Measurements from ENCODE around the gene SLAMF9. TPM values are rescaled to one million over a fixed set of nuclear protein-coding genes. Genes with fewer than 3 reads are reported as not detected.
A peak's percentile ranks its signal among the peaks of the same experiment; 100 is the strongest.

The SLAMF9 gene
- total and polyA plus RNA-seq, 4 donors, result 0.25 to 0.68 (median 0.64) TPM; not detected in 1

DNA sequence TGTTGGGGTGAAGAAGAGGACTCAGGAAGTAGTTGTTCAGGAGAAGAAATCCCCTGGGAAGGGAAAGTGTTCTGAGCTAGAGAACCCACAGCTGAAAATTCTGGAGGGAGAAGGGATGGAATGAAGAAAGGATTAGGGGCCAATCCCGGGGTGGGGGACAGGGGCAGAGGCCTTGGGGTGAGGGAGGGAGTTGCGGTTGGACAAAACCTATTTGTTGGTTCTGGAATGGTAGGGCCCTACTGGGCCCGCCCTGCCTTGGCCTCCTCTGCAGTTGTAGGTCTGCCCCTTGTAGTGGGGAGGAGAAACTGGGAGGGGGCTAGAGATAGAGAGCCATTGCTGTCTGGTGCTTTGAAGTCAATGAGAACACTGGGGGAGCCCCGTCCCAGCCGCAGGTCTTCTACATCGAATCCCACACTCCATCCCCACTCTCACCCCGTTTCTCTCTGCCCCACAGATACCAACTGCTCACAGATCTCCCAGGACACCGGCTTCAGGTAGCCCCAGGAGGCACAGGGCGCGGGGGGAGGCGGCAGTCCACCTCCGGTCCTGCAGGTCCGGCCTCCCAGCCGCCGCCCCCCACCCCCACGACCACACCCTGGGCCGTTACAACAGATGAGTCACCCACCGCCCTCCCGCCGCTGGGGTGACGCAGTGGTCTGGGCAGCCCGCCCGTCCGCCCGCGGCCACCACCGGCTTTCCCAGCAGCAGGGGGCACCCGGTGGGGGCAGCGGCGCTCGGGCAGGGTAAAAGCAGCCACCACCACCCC lies 29.8 kb downstream of the SLAMF9 start:
- Histone ChIP-seq H3K27me3 (ENCODE audit: control insufficient read depth in 4 of 4, insufficient read depth in 4 of 4, low read length in 3 of 4) (no peaks in the 10 kb centered on the region), H3K4me1 (ENCODE audit: control insufficient read depth in 4 of 4, insufficient read depth in 4 of 4, low read length in 3 of 4) (peaks cover 12 to 37% (median 23%) of the 10 kb centered on the region in 4 donors), H3K4me3 (ENCODE audit: low read depth in 1 of 3, low read length in 3 of 3) (peak overlapping the region; percentile 62 to 92 (median 86)), H3K9me3 (ENCODE audit: control insufficient read depth in 4 of 4, low read length in 3 of 4) (no peaks in the 10 kb centered on the region), H3K9ac (ENCODE audit: low read depth in 1 of 2, low read length in 2 of 2) (peak overlapping the region; percentile 72 to 81), H3K27ac (ENCODE audit: low read depth in 1 of 2, low read length in 2 of 2) (peak overlapping the region; percentile 95 to 97), H3K36me3 (ENCODE audit: control insufficient read depth in 4 of 4, insufficient read depth in 3 of 4, low read depth in 1 of 4, low read length in 3 of 4) (peaks cover 13 to 17% (median 15%) of the 10 kb centered on the region in 4 donors)
- WGBS, result 15% methylated on average over 31 of the region's 31 CpGs
- peak; percentile 58 for DNase-seq (ENCODE audit: low spot score)
- TF ChIP-seq, protein P1, sequence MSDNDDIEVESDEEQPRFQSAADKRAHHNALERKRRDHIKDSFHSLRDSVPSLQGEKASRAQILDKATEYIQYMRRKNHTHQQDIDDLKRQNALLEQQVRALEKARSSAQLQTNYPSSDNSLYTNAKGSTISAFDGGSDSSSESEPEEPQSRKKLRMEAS (IDR thresholded peaks at IDR 0.05), result no peak
- TF ChIP-seq, protein P2, sequence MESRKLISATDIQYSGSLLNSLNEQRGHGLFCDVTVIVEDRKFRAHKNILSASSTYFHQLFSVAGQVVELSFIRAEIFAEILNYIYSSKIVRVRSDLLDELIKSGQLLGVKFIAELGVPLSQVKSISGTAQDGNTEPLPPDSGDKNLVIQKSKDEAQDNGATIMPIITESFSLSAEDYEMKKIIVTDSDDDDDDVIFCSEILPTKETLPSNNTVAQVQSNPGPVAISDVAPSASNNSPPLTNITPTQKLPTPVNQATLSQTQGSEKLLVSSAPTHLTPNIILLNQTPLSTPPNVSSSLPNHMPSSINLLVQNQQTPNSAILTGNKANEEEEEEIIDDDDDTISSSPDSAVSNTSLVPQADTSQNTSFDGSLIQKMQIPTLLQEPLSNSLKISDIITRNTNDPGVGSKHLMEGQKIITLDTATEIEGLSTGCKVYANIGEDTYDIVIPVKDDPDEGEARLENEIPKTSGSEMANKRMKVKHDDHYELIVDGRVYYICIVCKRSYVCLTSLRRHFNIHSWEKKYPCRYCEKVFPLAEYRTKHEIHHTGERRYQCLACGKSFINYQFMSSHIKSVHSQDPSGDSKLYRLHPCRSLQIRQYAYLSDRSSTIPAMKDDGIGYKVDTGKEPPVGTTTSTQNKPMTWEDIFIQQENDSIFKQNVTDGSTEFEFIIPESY (IDR thresholded peaks at IDR 0.05), result no peak
- no peak for TF ChIP-seq TAF1 (conservative IDR thresholded peaks at IDR 0.05)
- peak; percentile 15 for TF ChIP-seq NR2F2 (IDR thresholded peaks at IDR 0.05)
- no peak for TF ChIP-seq YY1 (IDR thresholded peaks at IDR 0.05)
- peak in 1 of 2 donors; percentile 72 for TF ChIP-seq JUND (IDR thresholded peaks at IDR 0.05)
- TF ChIP-seq FOXA2 (IDR thresholded peaks at IDR 0.05), result no peak

DNA sequence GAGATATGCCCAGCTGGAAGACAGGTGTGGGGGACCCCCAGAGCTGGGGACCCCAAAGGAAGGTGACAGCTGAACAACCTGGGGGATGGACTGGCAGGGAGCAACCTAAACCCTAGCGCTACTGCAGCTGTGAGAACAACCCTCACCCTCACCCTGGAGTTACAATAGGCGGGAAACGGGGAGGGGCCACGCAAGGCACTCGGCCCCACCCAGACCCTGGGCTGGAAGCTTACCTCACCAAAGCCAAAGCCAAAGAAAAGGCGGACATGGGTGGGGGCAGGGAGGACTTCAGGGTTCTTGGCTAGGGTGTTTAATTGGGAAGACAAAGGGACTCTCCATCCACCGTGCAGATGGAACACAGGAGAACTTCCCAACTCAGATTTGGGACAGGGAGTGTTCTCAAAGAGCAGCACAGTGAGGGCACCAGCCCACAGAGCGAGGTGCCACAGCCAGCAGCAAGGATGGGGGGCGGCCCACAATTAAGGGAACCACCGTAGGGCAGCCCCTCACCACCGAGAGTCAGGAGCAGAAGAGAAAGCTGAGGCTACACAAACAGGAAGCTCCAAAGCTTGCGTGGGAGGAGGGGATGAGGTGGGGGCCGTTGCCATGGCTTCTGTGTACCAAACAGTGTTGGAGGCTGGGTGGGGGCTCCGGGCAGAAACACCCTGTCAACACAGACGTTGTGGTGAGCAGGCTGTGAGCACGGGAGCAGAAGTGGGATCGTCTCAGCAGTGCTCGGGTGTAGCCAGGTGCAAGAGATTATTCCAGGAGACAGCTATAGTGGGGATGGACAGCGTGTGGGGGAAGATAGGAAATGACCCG lies 30.6 kb downstream of the SLAMF9 start:
- Histone ChIP-seq H3K27me3 (ENCODE audit: control insufficient read depth in 4 of 4, insufficient read depth in 4 of 4, low read length in 3 of 4) (no peaks in the 10 kb centered on the region), H3K27ac (ENCODE audit: low read depth in 1 of 2, low read length in 2 of 2) (peak overlapping the region; percentile 95 to 97), H3K36me3 (ENCODE audit: control insufficient read depth in 4 of 4, insufficient read depth in 3 of 4, low read depth in 1 of 4, low read length in 3 of 4) (peaks cover 12 to 23% (median 19%) of the 10 kb centered on the region in 4 donors), H3K9me3 (ENCODE audit: control insufficient read depth in 4 of 4, low read length in 3 of 4) (no peaks in the 10 kb centered on the region), H3K4me3 (ENCODE audit: low read depth in 1 of 3, low read length in 3 of 3) (peak overlapping the region; percentile 62 to 92 (median 86)), H3K9ac (ENCODE audit: low read depth in 1 of 2, low read length in 2 of 2) (peak overlapping the region; percentile 72 to 81), H3K4me1 (ENCODE audit: control insufficient read depth in 4 of 4, insufficient read depth in 4 of 4, low read length in 3 of 4) (peaks cover 12 to 37% (median 23%) of the 10 kb centered on the region in 4 donors)
- DNase-seq (ENCODE audit: low spot score), result peak; percentile 65
- TF ChIP-seq FOXA2 (IDR thresholded peaks at IDR 0.05), result no peak
- peak; percentile 51 to 57 for TF ChIP-seq EGR1 (IDR thresholded peaks at IDR 0.05; ENCODE audit: low read depth in 2 of 2)
- peak in 1 of 2 donors; percentile 10 for TF ChIP-seq RXRA (IDR thresholded peaks at IDR 0.05)
- WGBS, result 34% methylated on average over 20 of the region's 20 CpGs

GRCh38 chr1:159922511-159923202 lies 31.4 kb downstream of the SLAMF9 start:
- Histone ChIP-seq H3K4me1 (ENCODE audit: control insufficient read depth in 4 of 4, insufficient read depth in 4 of 4, low read length in 3 of 4) (peaks cover 12 to 37% (median 23%) of the 10 kb centered on the region in 4 donors), H3K4me3 (ENCODE audit: low read depth in 1 of 3, low read length in 3 of 3) (peak overlapping the region; percentile 28 to 62 (median 45)), H3K27ac (ENCODE audit: low read depth in 1 of 2, low read length in 2 of 2) (peak overlapping the region; percentile 95 to 97), H3K9me3 (ENCODE audit: control insufficient read depth in 4 of 4, low read length in 3 of 4) (no peaks in the 10 kb centered on the region), H3K9ac (ENCODE audit: low read depth in 1 of 2, low read length in 2 of 2) (peak overlapping the region; percentile 16 to 56), H3K36me3 (ENCODE audit: control insufficient read depth in 4 of 4, insufficient read depth in 3 of 4, low read depth in 1 of 4, low read length in 3 of 4) (peaks cover 8 to 30% (median 18%) of the 10 kb centered on the region in 4 donors), H3K27me3 (ENCODE audit: control insufficient read depth in 4 of 4, insufficient read depth in 4 of 4, low read length in 3 of 4) (no peaks in the 10 kb centered on the region)
- 13% methylated on average over 8 of the region's 8 CpGs for WGBS
- peak; percentile 62 for DNase-seq (ENCODE audit: low spot score)
- peak; percentile 87 for TF ChIP-seq SP1 (IDR thresholded peaks at IDR 0.05)
- TF ChIP-seq RXRA (IDR thresholded peaks at IDR 0.05), result peak; percentile 98 to 99
- TF ChIP-seq, protein P1 (IDR thresholded peaks at IDR 0.05), result peak; percentile 23
- TF ChIP-seq, protein P3, sequence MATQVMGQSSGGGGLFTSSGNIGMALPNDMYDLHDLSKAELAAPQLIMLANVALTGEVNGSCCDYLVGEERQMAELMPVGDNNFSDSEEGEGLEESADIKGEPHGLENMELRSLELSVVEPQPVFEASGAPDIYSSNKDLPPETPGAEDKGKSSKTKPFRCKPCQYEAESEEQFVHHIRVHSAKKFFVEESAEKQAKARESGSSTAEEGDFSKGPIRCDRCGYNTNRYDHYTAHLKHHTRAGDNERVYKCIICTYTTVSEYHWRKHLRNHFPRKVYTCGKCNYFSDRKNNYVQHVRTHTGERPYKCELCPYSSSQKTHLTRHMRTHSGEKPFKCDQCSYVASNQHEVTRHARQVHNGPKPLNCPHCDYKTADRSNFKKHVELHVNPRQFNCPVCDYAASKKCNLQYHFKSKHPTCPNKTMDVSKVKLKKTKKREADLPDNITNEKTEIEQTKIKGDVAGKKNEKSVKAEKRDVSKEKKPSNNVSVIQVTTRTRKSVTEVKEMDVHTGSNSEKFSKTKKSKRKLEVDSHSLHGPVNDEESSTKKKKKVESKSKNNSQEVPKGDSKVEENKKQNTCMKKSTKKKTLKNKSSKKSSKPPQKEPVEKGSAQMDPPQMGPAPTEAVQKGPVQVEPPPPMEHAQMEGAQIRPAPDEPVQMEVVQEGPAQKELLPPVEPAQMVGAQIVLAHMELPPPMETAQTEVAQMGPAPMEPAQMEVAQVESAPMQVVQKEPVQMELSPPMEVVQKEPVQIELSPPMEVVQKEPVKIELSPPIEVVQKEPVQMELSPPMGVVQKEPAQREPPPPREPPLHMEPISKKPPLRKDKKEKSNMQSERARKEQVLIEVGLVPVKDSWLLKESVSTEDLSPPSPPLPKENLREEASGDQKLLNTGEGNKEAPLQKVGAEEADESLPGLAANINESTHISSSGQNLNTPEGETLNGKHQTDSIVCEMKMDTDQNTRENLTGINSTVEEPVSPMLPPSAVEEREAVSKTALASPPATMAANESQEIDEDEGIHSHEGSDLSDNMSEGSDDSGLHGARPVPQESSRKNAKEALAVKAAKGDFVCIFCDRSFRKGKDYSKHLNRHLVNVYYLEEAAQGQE (IDR thresholded peaks at IDR 0.05), result peak; percentile 66
- TF ChIP-seq HNF4A (conservative IDR thresholded peaks at IDR 0.05), result peak; percentile 70 to 73
- no peak for TF ChIP-seq FOXA1 (IDR thresholded peaks at IDR 0.05)
- TF ChIP-seq YY1 (IDR thresholded peaks at IDR 0.05), result peak; percentile 36
- peak; percentile 94 for TF ChIP-seq NR2F2 (IDR thresholded peaks at IDR 0.05)
- no peak for TF ChIP-seq ATF3 (IDR thresholded peaks at IDR 0.05)
- TF ChIP-seq RAD21 (IDR thresholded peaks at IDR 0.05), result peak in 1 of 2 donors; percentile 24
- peak in 1 of 2 donors; percentile 25 for TF ChIP-seq EGR1 (IDR thresholded peaks at IDR 0.05; ENCODE audit: low read depth in 2 of 2)

All from liver (tissue), 9 donors.